ENCODE measurements around the gene THBD.

The THBD gene

GRCh38 chr20:23049201-23050075 is at the start of gene THBD:
TSS of gene THBD (minus strand) at chr20:23049672. CDS start at chr20:23049504, 168 bp downstream.
- no peaks in the 10 kb centered on the region for H3K36me3 ChIP-seq (ENCODE audit: control insufficient read depth, insufficient read depth, low read length)
- peak within 1 kb of the TSS; percentile 31; the same call in 1 of the 2 replicates for H3K4me3 ChIP-seq (ENCODE audit: low read length)
- H3K27me3 ChIP-seq (ENCODE audit: control insufficient read depth, insufficient read depth, low read length), result peaks cover 24% of the 10 kb centered on the region
- H3K4me1 ChIP-seq (ENCODE audit: control insufficient read depth, insufficient read depth, low read length), result peaks cover 4% of the 10 kb centered on the region; the same call in 1 of the 2 replicates
- no peak for DNase-seq (ENCODE audit: low read depth, low spot score)
- H3K9me3 ChIP-seq (ENCODE audit: control insufficient read depth, insufficient read depth, low read length), result no peaks in the 10 kb centered on the region
- no peak within 1 kb of the TSS for H3K27ac ChIP-seq (ENCODE audit: low read length)
- no CpG with 5 or more reads among the region's 79 CpGs for WGBS (ENCODE audit: insufficient coverage, insufficient read length)

- no peak for DNase-seq (ENCODE audit: low read depth, low spot score)
- Histone ChIP-seq H3K4me3 (ENCODE audit: low read length) (no peak overlapping the region), H3K27me3 (ENCODE audit: control insufficient read depth, insufficient read depth, low read length) (no peaks in the 10 kb centered on the region), H3K27ac (ENCODE audit: low read length) (no peak overlapping the region), H3K4me1 (ENCODE audit: control insufficient read depth, insufficient read depth, low read length) (no peaks in the 10 kb centered on the region), H3K9me3 (ENCODE audit: control insufficient read depth, insufficient read depth, low read length) (no peaks in the 10 kb centered on the region), H3K36me3 (ENCODE audit: control insufficient read depth, insufficient read depth, low read length) (no peaks in the 10 kb centered on the region)
- WGBS (ENCODE audit: insufficient coverage, insufficient read length), result no CpG with 5 or more reads among the region's 16 CpGs
These were observed 48.4 kb upstream of the THBD start for GRCh38 chr20:23097636-23098580.

GRCh38 chr20:23096986-23097520 is 47.6 kb upstream of the THBD start:
- Histone ChIP-seq H3K4me1 (ENCODE audit: control insufficient read depth, insufficient read depth, low read length) (no peaks in the 10 kb centered on the region), H3K9me3 (ENCODE audit: control insufficient read depth, insufficient read depth, low read length) (no peaks in the 10 kb centered on the region), H3K4me3 (ENCODE audit: low read length) (no peak overlapping the region), H3K27me3 (ENCODE audit: control insufficient read depth, insufficient read depth, low read length) (no peaks in the 10 kb centered on the region), H3K27ac (ENCODE audit: low read length) (no peak overlapping the region), H3K36me3 (ENCODE audit: control insufficient read depth, insufficient read depth, low read length) (no peaks in the 10 kb centered on the region)
- no CpG with 5 or more reads among the region's 11 CpGs for WGBS (ENCODE audit: insufficient coverage, insufficient read length)
- DNase-seq (ENCODE audit: low read depth, low spot score), result no peak

GRCh38 chr20:23096097-23096496 is 46.6 kb upstream of the THBD start:
- DNase-seq (ENCODE audit: low read depth, low spot score), result no peak
- Histone ChIP-seq H3K36me3 (ENCODE audit: control insufficient read depth, insufficient read depth, low read length) (no peaks in the 10 kb centered on the region), H3K4me1 (ENCODE audit: control insufficient read depth, insufficient read depth, low read length) (0 out of 2 replicates have a peak, but pooled peaks cover 2% of the 10 kb centered on the region), H3K9me3 (ENCODE audit: control insufficient read depth, insufficient read depth, low read length) (no peaks in the 10 kb centered on the region), H3K27ac (ENCODE audit: low read length) (no peak overlapping the region), H3K27me3 (ENCODE audit: control insufficient read depth, insufficient read depth, low read length) (no peaks in the 10 kb centered on the region), H3K4me3 (ENCODE audit: low read length) (no peak overlapping the region)
- no CpG with 5 or more reads among the region's 3 CpGs for WGBS (ENCODE audit: insufficient coverage, insufficient read length)

- Histone ChIP-seq H3K36me3 (ENCODE audit: control insufficient read depth, insufficient read depth, low read length) (no peaks in the 10 kb centered on the region), H3K4me1 (ENCODE audit: control insufficient read depth, insufficient read depth, low read length) (0 out of 2 replicates have a peak, but pooled peaks cover 2% of the 10 kb centered on the region), H3K27me3 (ENCODE audit: control insufficient read depth, insufficient read depth, low read length) (no peaks in the 10 kb centered on the region), H3K27ac (ENCODE audit: low read length) (no peak overlapping the region), H3K9me3 (ENCODE audit: control insufficient read depth, insufficient read depth, low read length) (no peaks in the 10 kb centered on the region), H3K4me3 (ENCODE audit: low read length) (no peak overlapping the region)
- no peak for DNase-seq (ENCODE audit: low read depth, low spot score)
- WGBS (ENCODE audit: insufficient coverage, insufficient read length), result no CpG with 5 or more reads among the region's 3 CpGs
These were observed 46.0 kb upstream of the THBD start for GRCh38 chr20:23095499-23095898.

- Histone ChIP-seq H3K4me1 (ENCODE audit: control insufficient read depth, insufficient read depth, low read length) (0 out of 2 replicates have a peak, but pooled peaks cover 2% of the 10 kb centered on the region), H3K27me3 (ENCODE audit: control insufficient read depth, insufficient read depth, low read length) (no peaks in the 10 kb centered on the region), H3K36me3 (ENCODE audit: control insufficient read depth, insufficient read depth, low read length) (no peaks in the 10 kb centered on the region), H3K4me3 (ENCODE audit: low read length) (no peak overlapping the region), H3K27ac (ENCODE audit: low read length) (no peak overlapping the region), H3K9me3 (ENCODE audit: control insufficient read depth, insufficient read depth, low read length) (no peaks in the 10 kb centered on the region)
- no CpG with 5 or more reads among the region's 8 CpGs for WGBS (ENCODE audit: insufficient coverage, insufficient read length)
- no peak for DNase-seq (ENCODE audit: low read depth, low spot score)
These were observed 45.5 kb upstream of the THBD start for GRCh38 chr20:23094927-23095326.

- WGBS (ENCODE audit: insufficient coverage, insufficient read length), result no CpG with 5 or more reads among the region's 13 CpGs
- Histone ChIP-seq H3K27me3 (ENCODE audit: control insufficient read depth, insufficient read depth, low read length) (no peaks in the 10 kb centered on the region), H3K4me3 (ENCODE audit: low read length) (no peak overlapping the region), H3K4me1 (ENCODE audit: control insufficient read depth, insufficient read depth, low read length) (0 out of 2 replicates have a peak, but pooled peaks cover 2% of the 10 kb centered on the region), H3K27ac (ENCODE audit: low read length) (no peak overlapping the region), H3K36me3 (ENCODE audit: control insufficient read depth, insufficient read depth, low read length) (no peaks in the 10 kb centered on the region), H3K9me3 (ENCODE audit: control insufficient read depth, insufficient read depth, low read length) (no peaks in the 10 kb centered on the region)
- no peak for DNase-seq (ENCODE audit: low read depth, low spot score)
These were observed 44.9 kb upstream of the THBD start for GRCh38 chr20:23094213-23094896.

- H3K27me3 ChIP-seq (ENCODE audit: control insufficient read depth, insufficient read depth, low read length), result no peaks in the 10 kb centered on the region
- H3K36me3 ChIP-seq (ENCODE audit: control insufficient read depth, insufficient read depth, low read length), result no peaks in the 10 kb centered on the region
- no peaks in the 10 kb centered on the region for H3K9me3 ChIP-seq (ENCODE audit: control insufficient read depth, insufficient read depth, low read length)
- 0 out of 2 replicates have a peak, but pooled peaks cover 2% of the 10 kb centered on the region for H3K4me1 ChIP-seq (ENCODE audit: control insufficient read depth, insufficient read depth, low read length)
- no peak overlapping the region for H3K4me3 ChIP-seq (ENCODE audit: low read length)
- WGBS (ENCODE audit: insufficient coverage, insufficient read length), result no CpG with 5 or more reads among the region's 3 CpGs
- H3K27ac ChIP-seq (ENCODE audit: low read length), result no peak overlapping the region
- DNase-seq (ENCODE audit: low read depth, low spot score), result no peak
These were observed 44.1 kb upstream of the THBD start for GRCh38 chr20:23093613-23094012.

- H3K4me3 ChIP-seq (ENCODE audit: low read length), result no peak overlapping the region; the same call in 1 of the 2 replicates
- no peaks in the 10 kb centered on the region for H3K36me3 ChIP-seq (ENCODE audit: control insufficient read depth, insufficient read depth, low read length)
- no peak for DNase-seq (ENCODE audit: low read depth, low spot score)
- no peaks in the 10 kb centered on the region for H3K9me3 ChIP-seq (ENCODE audit: control insufficient read depth, insufficient read depth, low read length)
- no peak overlapping the region for H3K27ac ChIP-seq (ENCODE audit: low read length)
- 0 out of 2 replicates have a peak, but pooled peaks cover 2% of the 10 kb centered on the region for H3K4me1 ChIP-seq (ENCODE audit: control insufficient read depth, insufficient read depth, low read length)
- no peaks in the 10 kb centered on the region for H3K27me3 ChIP-seq (ENCODE audit: control insufficient read depth, insufficient read depth, low read length)
- no CpG with 5 or more reads among the region's 7 CpGs for WGBS (ENCODE audit: insufficient coverage, insufficient read length)
These were observed 43.5 kb upstream of the THBD start for GRCh38 chr20:23092861-23093495.

Measured in iPS DF 6.9 (cell line).